Keratinocyte (primary cell): ENCODE measurements around the gene CAMK2D. TPM values are rescaled to one million over a fixed set of nuclear protein-coding genes. Genes with fewer than 3 reads are reported as not detected.

ENCODE experiments used
- DNase-seq: peaks from one replicate; pipeline ENCODE4 v3.0.0-alpha.2; 2011; ENCODE audit warnings: low read depth, missing footprints, low spot score
- FAIRE-seq: peaks from 2 replicates; lab custom pipeline; 2011; peaks lifted over from hg19 to GRCh38; lab: Jason Lieb, UNC
- H2AFZ ChIP-seq: 2 replicates; pipeline ENCODE4 v1.6.0; 2012; ENCODE audit warnings: low read length, control low read depth, inconsistent platforms; ENCODE audit not compliant: control insufficient read depth
- H3K27ac ChIP-seq: 2 replicates; pipeline ENCODE4 v1.5.1; 2011; ENCODE audit warnings: low read length; ENCODE audit not compliant: control insufficient read depth, insufficient read depth
- H3K27me3 ChIP-seq: 3 replicates; pipeline ENCODE4 v1.6.0; 2011; ENCODE audit warnings: low read length; ENCODE audit not compliant: control insufficient read depth, insufficient read depth; ENCODE audit errors: extremely low read depth
- H3K36me3 ChIP-seq, 2 experiments: 2 replicates in 1 of 2; 3 replicates in 1 of 2; pipeline ENCODE4 v1.5.1; 2011; ENCODE audit warnings: low read length in 2 of 2, mild to moderate bottlenecking in 1 of 2; ENCODE audit not compliant: control insufficient read depth in 2 of 2, insufficient read depth in 2 of 2; ENCODE audit errors: extremely low read depth in 1 of 2
- H3K4me1 ChIP-seq: 3 replicates; pipeline ENCODE4 v1.5.1; 2011; ENCODE audit warnings: low read length; ENCODE audit not compliant: control insufficient read depth, insufficient read depth; ENCODE audit errors: extremely low read depth
- H3K4me2 ChIP-seq: 3 replicates; pipeline ENCODE4 v1.6.0; 2011; ENCODE audit warnings: low read depth, low read length; ENCODE audit not compliant: control insufficient read depth, insufficient read depth; ENCODE audit errors: extremely low read depth
- H3K4me3 ChIP-seq, 3 experiments: fragments of 200-600 bp in 1 of 3; sonication (generic) in 1 of 3; 2 replicates in 2 of 3; 3 replicates in 1 of 3; pipeline ENCODE4 v1.5.1; 2011 to 2016; ENCODE audit warnings: low read length in 3 of 3, mild to moderate bottlenecking in 3 of 3, control low read depth in 2 of 3, inconsistent platforms in 1 of 3, low read depth in 1 of 3, mixed read lengths in 1 of 3, mixed run types in 1 of 3, moderate library complexity in 1 of 3; ENCODE audit not compliant: control insufficient read depth in 2 of 3, insufficient read depth in 2 of 3; ENCODE audit errors: extremely low read depth in 1 of 3
- H3K79me2 ChIP-seq: 2 replicates; pipeline ENCODE4 v1.6.0; 2012; ENCODE audit warnings: low read length; ENCODE audit not compliant: control insufficient read depth, insufficient read depth
- H3K9ac ChIP-seq: 3 replicates; pipeline ENCODE4 v1.6.0; 2011; ENCODE audit warnings: low read length; ENCODE audit not compliant: control insufficient read depth, insufficient read depth; ENCODE audit errors: extremely low read depth
- H3K9me1 ChIP-seq: 3 replicates; pipeline ENCODE4 v1.6.0; 2011; ENCODE audit warnings: low read length; ENCODE audit not compliant: control insufficient read depth, insufficient read depth; ENCODE audit errors: extremely low read depth
- H3K9me3 ChIP-seq: 2 replicates; pipeline ENCODE4 v1.5.1; 2012; ENCODE audit warnings: low read depth, low read length; ENCODE audit not compliant: control insufficient read depth
- H4K20me1 ChIP-seq: 3 replicates; pipeline ENCODE4 v1.6.0; 2011; ENCODE audit warnings: low read length; ENCODE audit not compliant: control insufficient read depth, insufficient read depth; ENCODE audit errors: extremely low read depth
- CTCF ChIP-seq, 3 experiments: IDR thresholded peaks in 1 of 3; conservative IDR thresholded peaks in 1 of 3; optimal IDR thresholded peaks in 1 of 3; 2 replicates in 2 of 3; 3 replicates in 1 of 3; pipeline versions ENCODE3 to v1.5.1; 2011; ENCODE audit warnings: low read length in 3 of 3, mild to moderate bottlenecking in 3 of 3, moderate library complexity in 2 of 3, control low read depth in 1 of 3, inconsistent platforms in 1 of 3; ENCODE audit not compliant: insufficient read depth in 2 of 3; ENCODE audit errors: extremely low read depth in 1 of 3
- EZH2 ChIP-seq: IDR thresholded peaks from one replicate; pipeline ENCODE4 v1.6.1; 2012; ENCODE audit warnings: inconsistent platforms, mild to moderate bottlenecking, low read length, moderate library complexity
- dilution Hi-C: fragments of 300-500 bp; cut with MboI; formaldehyde crosslinking; loops from one replicate; pipeline ENCODE4 v1.7.0; 2020; ENCODE audit warnings: low sequenced_read_pairs; ENCODE audit not compliant: extremely low pct_ligation_motif_present
- polyA plus RNA-seq, 5 experiments: library from polyadenylated mRNA; depleted of rRNA in 3 of 5; stranded (reverse) in 3 of 5; stranded (forward) in 1 of 5; unstranded in 1 of 5; fragments of >200 nt; gene quantifications; 1 replicate in 1 of 5; 2 replicates in 3 of 5; 3 replicates in 1 of 5; pipeline versions ENCODE4 v1.2.1 to v1.2.3, GENCODE V29; 2011 to 2012; ENCODE audit warnings: missing spikeins in 2 of 5, low read depth in 1 of 5, low replicate concordance in 1 of 5

CAMK2D gene
- polyA plus RNA-seq, 1 donor (not counting 4 experiments of a cell fraction or from before 2014, with no cell fraction given) = 18.8 TPM

- H3K9ac ChIP-seq = peak overlapping the region; percentile 63
- H3K27ac ChIP-seq = peak overlapping the region; percentile 96
- peak; percentile 78 for DNase-seq
These were observed 315.5 kb downstream of the CAMK2D start for GRCh38 chr4:113446019-113446418.

GRCh38 chr4:113445286-113445685, 316.3 kb downstream of the CAMK2D start:
- H3K79me2 ChIP-seq = no peaks in the 10 kb centered on the region
- no peaks in the 10 kb centered on the region for H3K36me3 ChIP-seq
- H4K20me1 ChIP-seq = no peaks in the 10 kb centered on the region
- H3K27me3 ChIP-seq = no peaks in the 10 kb centered on the region
- TF ChIP-seq EZH2 (no peak), CTCF (optimal IDR thresholded peaks at IDR 0.05 in 1 of 3, IDR thresholded peaks at IDR 0.05 in 1 of 3, conservative IDR thresholded peaks at IDR 0.05 in 1 of 3; ENCODE audit: extremely low read depth in 1 of 3, insufficient read depth in 2 of 3, low read length in 3 of 3) (no peak)
- H3K9me1 ChIP-seq = no peaks in the 10 kb centered on the region
- peak overlapping the region; percentile 96 for H3K27ac ChIP-seq
- FAIRE-seq = peak; percentile 95
- H3K9me3 ChIP-seq = peaks cover 3% of the 10 kb centered on the region
- H3K4me2 ChIP-seq = peak overlapping the region; percentile 62
- H3K4me1 ChIP-seq = peaks cover 24% of the 10 kb centered on the region
- peak overlapping the region in 1 of 3 experiments; percentile 41 for H3K4me3 ChIP-seq
- peak; percentile 70 for DNase-seq
- no peak overlapping the region for H2AFZ ChIP-seq
- dilution Hi-C loops = no loop called here
- H3K9ac ChIP-seq = peak overlapping the region; percentile 63

More at GRCh38 chr4:113446019-113446418, 315.5 kb downstream of the CAMK2D start:
- dilution Hi-C loops = no loop called here
- Histone ChIP-seq H3K9me1 (no peaks in the 10 kb centered on the region), H3K79me2 (no peaks in the 10 kb centered on the region), H3K4me3 (peak overlapping the region in 1 of 3 experiments; percentile 41), H3K4me1 (peaks cover 24% of the 10 kb centered on the region), H2AFZ (no peak overlapping the region), H4K20me1 (no peaks in the 10 kb centered on the region), H3K9me3 (peaks cover 3% of the 10 kb centered on the region), H3K36me3 (no peaks in the 10 kb centered on the region), H3K4me2 (peak overlapping the region; percentile 62), H3K27me3 (no peaks in the 10 kb centered on the region)
- FAIRE-seq = peak; percentile 98
- TF ChIP-seq CTCF (optimal IDR thresholded peaks at IDR 0.05 in 1 of 3, IDR thresholded peaks at IDR 0.05 in 1 of 3, conservative IDR thresholded peaks at IDR 0.05 in 1 of 3; ENCODE audit: extremely low read depth in 1 of 3, insufficient read depth in 2 of 3, low read length in 3 of 3) = no peak
- no peak for TF ChIP-seq EZH2
